Sigmoid colon (tissue), 7 donors: ENCODE measurements around the gene FOXN3. TPM values are rescaled to one million over a fixed set of nuclear protein-coding genes. Genes with fewer than 3 reads are reported as not detected.
A peak's percentile ranks its signal among the peaks of the same experiment; 100 is the strongest.

Experiments used
- DNase-seq: peaks from one replicate; pipeline ENCODE4 v3.0.0-alpha.2; 2019
- H3K27ac ChIP-seq, 4 donors: fragments of 200-600 bp; sonication (generic); one replicate each; pipeline ENCODE4 v1.5.1; 2016 to 2019; ENCODE audit warnings: mild to moderate bottlenecking in 1 of 4
- H3K27me3 ChIP-seq, 3 donors: fragments of 200-600 bp; sonication (generic); one replicate each; pipeline ENCODE4 v1.5.1; 2019; ENCODE audit warnings: mild to moderate bottlenecking in 1 of 3
- H3K36me3 ChIP-seq, 4 donors: fragments of 200-600 bp; sonication (generic); one replicate each; pipeline ENCODE4 v1.5.1; 2016 to 2019
- H3K4me1 ChIP-seq, 4 donors: fragments of 200-600 bp; sonication (generic); one replicate each; pipeline ENCODE4 v1.5.1; 2017 to 2019
- H3K4me3 ChIP-seq, 4 donors: fragments of 200-600 bp; sonication (generic); one replicate each; pipeline ENCODE4 v1.5.1; 2017 to 2019; ENCODE audit warnings: mild to moderate bottlenecking in 2 of 4, moderate library complexity in 1 of 4
- H3K9me3 ChIP-seq, 4 donors: fragments of 200-600 bp in 3 of 4; sonication (generic) in 3 of 4; one replicate each; pipeline versions ENCODE4 v1.5.1 to v1.6.1; 2013 to 2019
- EP300 ChIP-seq, 4 donors: sonication (generic); formaldehyde crosslinking; IDR thresholded peaks; one replicate each; pipeline ENCODE4 v1.6.1; 2017; ENCODE audit warnings: antibody characterized with exemption in 4 of 4
- POLR2A ChIP-seq, 2 donors: fragments of 450-650 bp; IDR thresholded peaks; one replicate each; pipeline ENCODE4 v1.6.1; 2016; ENCODE audit warnings: antibody characterized with exemption in 2 of 2, mild to moderate bottlenecking in 2 of 2, moderate library complexity in 2 of 2
- POLR2AphosphoS5 ChIP-seq, 4 donors: sonication (generic); formaldehyde crosslinking; IDR thresholded peaks; one replicate each; pipeline ENCODE4 v1.6.1; 2017; ENCODE audit warnings: antibody characterized with exemption in 4 of 4
- WGBS, 2 donors: extraction: QIAGEN DNeasy Blood & Tissue Kit; methylation state at CpG; one replicate each; pipeline ENCODE4 v1.1.7; 2013; 5-methylcytosine and 5-hydroxymethylcytosine counted together
- intact Hi-C: fragments of 100-400 bp; cut with DNase I; formaldehyde crosslinking; loops from one replicate; pipeline ENCODE4 v1.15.1; 2023
- polyA plus RNA-seq, 3 donors: library from polyadenylated mRNA; stranded (reverse); fragments of 200-250 nt; gene quantifications; one replicate each; pipeline ENCODE4 v1.2.3, GENCODE V29; 2013
- total RNA-seq, 4 donors: library from RNA; depleted of rRNA; stranded (reverse); fragments of >200 nt; gene quantifications; one replicate each; pipeline ENCODE4 v1.1.0, GENCODE V29; 2016
- TF ChIP-seq, protein P1 (sequence below), 4 experiments: fragments of 450-650 bp in 3 of 4; fragments of 200-600 bp in 1 of 4; IDR thresholded peaks; one replicate each; pipeline ENCODE4 v1.5.1; 2016 to 2019; ENCODE audit warnings: antibody characterized with exemption in 4 of 4, mild to moderate bottlenecking in 3 of 4, moderate library complexity in 2 of 4
- donor health status: healthy with polysubstance abuse.
- donor health status: Bipolar disorder and iron deficiency.
- donor health status: healthy.

Gene FOXN3
- total and polyA plus RNA-seq, 7 donors, result 24.6 to 146 (median 104) TPM

DNA sequence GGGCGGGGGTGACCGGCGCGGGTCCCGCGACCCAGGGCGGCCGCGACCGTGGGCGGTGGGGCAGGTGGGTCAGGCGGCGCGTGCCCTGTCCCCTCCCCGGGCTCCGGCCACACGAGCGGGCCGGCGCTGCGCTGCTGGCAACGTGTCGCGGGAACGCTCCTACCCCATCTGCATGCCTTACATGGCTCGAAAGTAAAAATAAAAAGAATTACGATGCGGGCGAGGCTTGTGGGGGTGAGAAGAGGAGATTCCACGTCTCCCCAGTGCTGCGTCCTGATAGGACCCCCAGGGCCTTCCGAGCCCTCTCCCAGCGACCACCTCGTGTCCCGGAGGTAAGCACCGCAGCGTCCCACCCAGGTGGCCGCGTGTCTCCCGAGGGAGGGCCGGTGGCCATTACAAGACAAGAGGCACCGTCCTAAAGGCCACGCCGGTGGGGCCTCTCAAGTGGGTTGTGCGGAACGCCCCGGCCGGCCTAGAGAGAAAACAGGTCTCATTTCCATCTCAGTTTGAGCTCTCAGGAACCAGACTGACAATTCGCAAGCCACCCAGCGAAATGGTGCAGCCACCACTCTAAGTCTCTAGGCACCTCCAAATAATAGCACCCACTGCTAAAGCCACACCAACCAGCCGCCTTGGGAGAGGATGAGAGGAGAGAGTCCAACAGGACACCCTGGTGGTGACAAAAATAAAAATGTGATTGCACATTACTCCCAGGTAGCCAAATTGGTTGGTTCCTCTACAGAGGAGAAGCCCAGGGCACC lies 612 bp upstream of the FOXN3 start:
- TF ChIP-seq POLR2AphosphoS5 (IDR thresholded peaks at IDR 0.05) (peak in 2 of 4 donors; percentile 4 to 21), EP300 (IDR thresholded peaks at IDR 0.05) (no peak)
- TF ChIP-seq, protein P1, sequence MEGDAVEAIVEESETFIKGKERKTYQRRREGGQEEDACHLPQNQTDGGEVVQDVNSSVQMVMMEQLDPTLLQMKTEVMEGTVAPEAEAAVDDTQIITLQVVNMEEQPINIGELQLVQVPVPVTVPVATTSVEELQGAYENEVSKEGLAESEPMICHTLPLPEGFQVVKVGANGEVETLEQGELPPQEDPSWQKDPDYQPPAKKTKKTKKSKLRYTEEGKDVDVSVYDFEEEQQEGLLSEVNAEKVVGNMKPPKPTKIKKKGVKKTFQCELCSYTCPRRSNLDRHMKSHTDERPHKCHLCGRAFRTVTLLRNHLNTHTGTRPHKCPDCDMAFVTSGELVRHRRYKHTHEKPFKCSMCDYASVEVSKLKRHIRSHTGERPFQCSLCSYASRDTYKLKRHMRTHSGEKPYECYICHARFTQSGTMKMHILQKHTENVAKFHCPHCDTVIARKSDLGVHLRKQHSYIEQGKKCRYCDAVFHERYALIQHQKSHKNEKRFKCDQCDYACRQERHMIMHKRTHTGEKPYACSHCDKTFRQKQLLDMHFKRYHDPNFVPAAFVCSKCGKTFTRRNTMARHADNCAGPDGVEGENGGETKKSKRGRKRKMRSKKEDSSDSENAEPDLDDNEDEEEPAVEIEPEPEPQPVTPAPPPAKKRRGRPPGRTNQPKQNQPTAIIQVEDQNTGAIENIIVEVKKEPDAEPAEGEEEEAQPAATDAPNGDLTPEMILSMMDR (IDR thresholded peaks at IDR 0.05), result peak; percentile 33 to 69 (median 56)
- H3K9me3 ChIP-seq, result peaks cover 0 to 2% (median 0%) of the 10 kb centered on the region in 4 donors
- H3K4me3 ChIP-seq, result peak overlapping the region; percentile 51 to 99 (median 83)
- H3K27me3 ChIP-seq, result no peaks in the 10 kb centered on the region
- peak overlapping the region; percentile 87 to 99 (median 94) for H3K27ac ChIP-seq
- H3K36me3 ChIP-seq, result no peaks in the 10 kb centered on the region
- DNase-seq, result peak; percentile 81
- WGBS, 2 donors, result 1% methylated on average over 51 of the region's 51 CpGs
- peaks cover 0 to 28% (median 18%) of the 10 kb centered on the region in 4 donors for H3K4me1 ChIP-seq
- intact Hi-C loops, result loop anchor here (2.0 to 5.0 kb wide), 6 partner anchors 33 to 495 kb away; no protein-coding TSS in a partner anchor

DNA sequence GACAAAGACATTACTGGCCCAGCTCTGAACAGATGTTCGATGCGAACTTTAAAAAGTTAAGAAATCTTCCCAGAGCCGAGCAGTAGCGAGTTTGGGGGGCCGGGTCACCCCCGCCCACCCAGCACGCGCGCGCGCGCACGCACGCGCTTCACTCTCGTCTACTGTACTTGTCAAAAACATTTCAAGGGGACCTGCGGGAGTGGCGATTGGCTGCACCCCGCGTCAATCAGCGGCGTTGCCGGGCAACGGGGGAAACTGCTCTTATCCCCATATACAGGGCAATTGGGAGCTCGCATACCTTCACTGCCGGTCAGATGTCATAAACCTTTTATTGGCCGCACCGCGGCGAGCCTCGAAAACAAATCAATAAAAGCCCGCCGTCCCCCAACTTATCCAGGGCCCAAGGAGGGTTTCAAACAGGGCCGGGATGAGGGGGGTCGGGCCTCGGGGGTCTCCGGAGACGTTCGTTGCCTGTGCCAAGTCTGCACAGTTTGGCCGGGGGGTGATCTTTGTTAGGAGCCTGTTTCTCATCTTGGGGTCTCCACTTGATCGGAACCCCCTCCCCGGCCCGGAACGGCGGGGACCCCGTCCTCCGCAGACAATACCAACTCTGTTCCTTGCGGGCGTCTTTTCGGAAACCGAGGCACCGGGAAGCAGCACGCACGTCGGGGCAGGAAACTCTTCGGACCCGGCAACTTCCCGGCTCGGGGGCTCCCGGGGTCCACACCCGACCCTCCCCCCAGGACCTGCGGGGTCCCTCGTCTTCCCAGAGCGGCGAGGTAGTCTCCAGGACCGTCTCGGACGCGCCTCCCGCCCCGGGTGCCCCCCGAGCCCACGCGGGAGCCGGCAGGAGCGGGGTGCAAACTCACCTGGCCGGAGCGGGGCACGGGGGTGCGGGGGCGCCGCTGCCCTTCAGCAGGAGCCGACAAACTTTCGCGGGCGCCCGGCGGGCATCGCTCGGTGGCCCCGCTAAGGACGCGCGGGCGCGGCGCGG lies 734 bp downstream of the FOXN3 start:
- H3K4me1 ChIP-seq, result peaks cover 0 to 37% (median 20%) of the 10 kb centered on the region in 4 donors
- WGBS, 2 donors, result 0 to 1% methylated on average over 98 of the region's 98 CpGs

DNA sequence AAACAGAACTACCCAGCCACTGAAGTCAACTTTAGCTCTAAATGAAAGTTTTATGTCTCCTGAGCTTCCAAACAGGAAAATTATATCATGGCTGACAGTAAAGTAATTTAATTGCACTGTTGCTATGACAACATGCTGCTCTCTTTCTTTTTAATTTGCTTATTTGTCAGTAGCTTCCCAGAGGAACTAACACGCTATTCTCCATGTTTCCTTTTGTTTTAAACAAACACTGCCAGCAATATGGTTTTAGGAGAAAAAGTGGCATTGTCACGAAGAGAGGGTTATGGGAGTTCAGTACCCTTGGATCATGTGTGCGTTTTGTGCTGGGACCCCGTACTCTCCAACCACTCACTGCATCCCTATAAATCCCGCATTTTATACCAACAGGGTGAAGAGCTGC lies 1.9 kb downstream of the FOXN3 start:
- peaks cover 0 to 18% (median 4%) of the 10 kb centered on the region in 4 donors for H3K36me3 ChIP-seq
- TF ChIP-seq POLR2A (IDR thresholded peaks at IDR 0.05) (no peak), EP300 (IDR thresholded peaks at IDR 0.05) (no peak), POLR2AphosphoS5 (IDR thresholded peaks at IDR 0.05) (no peak)
- TF ChIP-seq, protein P1 (IDR thresholded peaks at IDR 0.05), result no peak
- peak overlapping the region; percentile 96 to 99 (median 98) for H3K27ac ChIP-seq
- H3K4me1 ChIP-seq, result peaks cover 0 to 48% (median 32%) of the 10 kb centered on the region in 4 donors
- H3K4me3 ChIP-seq, result peak overlapping the region; percentile 77 to 99 (median 94)
- peaks cover 0 to 2% (median 0%) of the 10 kb centered on the region in 4 donors for H3K9me3 ChIP-seq
- DNase-seq, result peak; percentile 21
- H3K27me3 ChIP-seq, result no peaks in the 10 kb centered on the region
- intact Hi-C loops, result loop anchor here (5.0 kb wide), 2 partner anchors 202 to 287 kb away; no protein-coding TSS in a partner anchor
- WGBS, 2 donors, result 6 to 52% methylated on average over 5 of the region's 5 CpGs

More for the DNA sequence above, 734 bp downstream of the FOXN3 start:
- Histone ChIP-seq H3K27ac (peak overlapping the region; percentile 96 to 99 (median 98)), H3K36me3 (peaks cover 0 to 11% (median 1%) of the 10 kb centered on the region in 4 donors), H3K9me3 (peaks cover 0 to 2% (median 0%) of the 10 kb centered on the region in 4 donors), H3K27me3 (no peaks in the 10 kb centered on the region), H3K4me3 (peak overlapping the region; percentile 77 to 99 (median 94))
- intact Hi-C loops, result loop anchor here (1.0 to 5.0 kb wide), 4 partner anchors 31 to 286 kb away; no protein-coding TSS in a partner anchor
- TF ChIP-seq POLR2A (IDR thresholded peaks at IDR 0.05) (peak; percentile 14 to 21), EP300 (IDR thresholded peaks at IDR 0.05) (peak in 1 of 4 donors; percentile 52), POLR2AphosphoS5 (IDR thresholded peaks at IDR 0.05) (peak in 2 of 4 donors; percentile 79 to 85)
- TF ChIP-seq, protein P1 (IDR thresholded peaks at IDR 0.05), result no peak
- DNase-seq, result peak; percentile 99

DNA sequence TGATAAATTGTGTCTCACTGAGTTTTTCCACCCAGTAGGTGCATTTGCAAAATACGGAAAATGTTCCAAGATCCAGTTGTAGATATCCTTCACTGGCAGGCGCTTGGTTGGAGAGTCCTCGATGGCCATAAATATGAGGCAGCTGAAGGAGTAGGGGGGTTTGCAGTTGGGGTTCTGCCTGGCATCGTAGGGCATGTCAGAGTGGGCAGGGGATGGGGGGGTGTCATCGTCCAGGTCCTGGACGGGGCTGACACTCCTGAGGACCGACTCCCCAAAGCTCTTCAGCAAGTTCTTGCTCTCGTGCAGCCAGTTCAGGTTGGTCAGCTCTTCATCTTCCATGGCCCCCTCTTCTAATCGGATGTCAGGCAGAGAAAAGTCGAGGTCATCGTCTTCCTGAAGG lies 5.1 kb downstream of the FOXN3 start:
- H3K4me3 ChIP-seq, result no peak overlapping the region
- peaks cover 0 to 18% (median 4%) of the 10 kb centered on the region in 4 donors for H3K36me3 ChIP-seq
- no peak overlapping the region for H3K27ac ChIP-seq
- H3K9me3 ChIP-seq, result peaks cover 0 to 2% (median 0%) of the 10 kb centered on the region in 4 donors
- peaks cover 0 to 61% (median 51%) of the 10 kb centered on the region in 4 donors for H3K4me1 ChIP-seq
- intact Hi-C loops, result loop anchor here (5.0 kb wide), 1 partner anchor 60 kb away; no protein-coding TSS in a partner anchor
- no peaks in the 10 kb centered on the region for H3K27me3 ChIP-seq
- 94 to 97% methylated on average over 11 of the region's 11 CpGs for WGBS, 2 donors
- no peak for DNase-seq
- TF ChIP-seq EP300 (IDR thresholded peaks at IDR 0.05) (no peak), POLR2AphosphoS5 (IDR thresholded peaks at IDR 0.05) (no peak), POLR2A (IDR thresholded peaks at IDR 0.05) (no peak)
- TF ChIP-seq, protein P1 (IDR thresholded peaks at IDR 0.05), result no peak
